Mammary epithelial cell (primary cell): ENCODE results near the gene SH3BGRL2.

Experiments
- EZH2 ChIP-seq: IDR thresholded peaks from 2 replicates; pipeline ENCODE4 v1.6.1; 2012; ENCODE audit warnings: low read length, inconsistent platforms, borderline replicate concordance
- TF ChIP-seq, protein P1 (sequence below), 2 donors: IDR thresholded peaks in 1 of 2; conservative IDR thresholded peaks in 1 of 2; 2 replicates each; pipeline ENCODE4 v1.5.1; 2011 to 2012; ENCODE audit warnings: inconsistent platforms in 2 of 2, low read length in 2 of 2, mild to moderate bottlenecking in 2 of 2, control low read depth in 1 of 2, low read depth in 1 of 2; ENCODE audit not compliant: insufficient read depth in 1 of 2; ENCODE audit errors: extremely low read depth in 1 of 2

DNA sequence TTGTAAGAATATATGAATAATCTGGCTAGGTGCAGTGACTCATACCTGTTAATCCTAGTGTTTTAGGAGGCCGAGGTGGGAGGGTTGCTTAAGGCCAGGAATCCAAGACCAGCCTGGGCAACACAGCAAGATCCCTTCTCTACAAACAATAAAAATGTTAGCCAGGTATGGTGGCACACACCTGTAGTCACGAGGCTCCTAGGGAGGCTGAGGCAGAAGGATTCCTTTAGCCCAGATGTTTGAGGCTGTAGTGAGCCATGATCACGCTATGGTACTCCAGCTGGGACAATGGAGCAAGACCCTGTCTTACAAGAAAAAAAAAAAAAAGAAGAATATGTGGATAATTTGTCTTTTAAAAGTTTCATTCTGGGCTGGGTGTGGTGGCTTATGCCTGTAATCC is 75.4 kb downstream of the SH3BGRL2 start:
- TF ChIP-seq, protein P1, sequence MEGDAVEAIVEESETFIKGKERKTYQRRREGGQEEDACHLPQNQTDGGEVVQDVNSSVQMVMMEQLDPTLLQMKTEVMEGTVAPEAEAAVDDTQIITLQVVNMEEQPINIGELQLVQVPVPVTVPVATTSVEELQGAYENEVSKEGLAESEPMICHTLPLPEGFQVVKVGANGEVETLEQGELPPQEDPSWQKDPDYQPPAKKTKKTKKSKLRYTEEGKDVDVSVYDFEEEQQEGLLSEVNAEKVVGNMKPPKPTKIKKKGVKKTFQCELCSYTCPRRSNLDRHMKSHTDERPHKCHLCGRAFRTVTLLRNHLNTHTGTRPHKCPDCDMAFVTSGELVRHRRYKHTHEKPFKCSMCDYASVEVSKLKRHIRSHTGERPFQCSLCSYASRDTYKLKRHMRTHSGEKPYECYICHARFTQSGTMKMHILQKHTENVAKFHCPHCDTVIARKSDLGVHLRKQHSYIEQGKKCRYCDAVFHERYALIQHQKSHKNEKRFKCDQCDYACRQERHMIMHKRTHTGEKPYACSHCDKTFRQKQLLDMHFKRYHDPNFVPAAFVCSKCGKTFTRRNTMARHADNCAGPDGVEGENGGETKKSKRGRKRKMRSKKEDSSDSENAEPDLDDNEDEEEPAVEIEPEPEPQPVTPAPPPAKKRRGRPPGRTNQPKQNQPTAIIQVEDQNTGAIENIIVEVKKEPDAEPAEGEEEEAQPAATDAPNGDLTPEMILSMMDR (conservative IDR thresholded peaks at IDR 0.05 in 1 of 2, IDR thresholded peaks at IDR 0.05 in 1 of 2; ENCODE audit: extremely low read depth in 1 of 2, insufficient read depth in 1 of 2, low read depth in 1 of 2, low read length in 2 of 2): no peak
- no peak for TF ChIP-seq EZH2
